ENCODE data around the gene SLC45A3. TPM values are rescaled to one million over a fixed set of nuclear protein-coding genes. Genes with fewer than 3 reads are reported as not detected.

SLC45A3 gene
- total RNA-seq, 4 donors from 2014 or later, result 12.2 to 29.1 (median 17.0) TPM

GRCh38 chr1:205714906-205715246 is 34.6 kb upstream of the SLC45A3 start:
- intact Hi-C loops (cut with DNase I; ENCODE audit: low total_unique reads), result no loop called here
- WGBS, 2 donors (ENCODE audit: low coverage in 1 of 2), result 70 to 78% methylated on average over 4 of the region's 4 CpGs

GRCh38 chr1:205714190-205714905 is 34.0 kb upstream of the SLC45A3 start:
- intact Hi-C loops (cut with DNase I; ENCODE audit: low total_unique reads), result no loop called here
- Histone ChIP-seq H3K27me3 (no peaks in the 10 kb centered on the region), H3K4me1 (peaks cover 0 to 43% (median 24%) of the 10 kb centered on the region in 4 donors), H3K36me3 (peaks cover 0 to 25% (median 9%) of the 10 kb centered on the region in 4 donors), H3K27ac (no peak overlapping the region), H3K4me3 (no peak overlapping the region), H3K9me3 (no peaks in the 10 kb centered on the region)
- in situ Hi-C loops (cut with MboI; ENCODE audit: low pct_ligation_motif_present in 1 of 4, low pct_unique_long_range_greater_than_20kb in 1 of 4, low sequenced_read_pairs in 3 of 4), result loop anchor here in 1 of 4 donors (10.0 kb wide), 1 partner anchor 60 kb away; no protein-coding TSS in a partner anchor
- TF ChIP-seq EP300 (IDR thresholded peaks at IDR 0.05; ENCODE audit: low read depth) (no peak), POLR2A (IDR thresholded peaks at IDR 0.05) (no peak), POLR2AphosphoS5 (IDR thresholded peaks at IDR 0.05) (no peak), CTCF (IDR thresholded peaks at IDR 0.05) (no peak)
- WGBS, 2 donors (ENCODE audit: low coverage in 1 of 2), result 72 to 73% methylated on average over 5 of the region's 5 CpGs
- DNase-seq, result no peak

More at GRCh38 chr1:205714906-205715246, 34.6 kb upstream of the SLC45A3 start:
- H3K4me1 ChIP-seq, result peaks cover 0 to 43% (median 24%) of the 10 kb centered on the region in 4 donors
- peaks cover 0 to 27% (median 11%) of the 10 kb centered on the region in 4 donors for H3K36me3 ChIP-seq
- TF ChIP-seq EP300 (IDR thresholded peaks at IDR 0.05; ENCODE audit: low read depth), result no peak
- no peak for TF ChIP-seq CTCF (IDR thresholded peaks at IDR 0.05)
- no peak for TF ChIP-seq POLR2A (IDR thresholded peaks at IDR 0.05)
- TF ChIP-seq POLR2AphosphoS5 (IDR thresholded peaks at IDR 0.05), result no peak
- H3K27ac ChIP-seq, result no peak overlapping the region
- H3K9me3 ChIP-seq, result no peaks in the 10 kb centered on the region
- H3K27me3 ChIP-seq, result no peaks in the 10 kb centered on the region
- no peak for DNase-seq
- in situ Hi-C loops (cut with MboI; ENCODE audit: low pct_ligation_motif_present in 1 of 4, low pct_unique_long_range_greater_than_20kb in 1 of 4, low sequenced_read_pairs in 3 of 4), result loop anchor here in 1 of 4 donors (10.0 kb wide), 1 partner anchor 60 kb away; no protein-coding TSS in a partner anchor
- no peak overlapping the region for H3K4me3 ChIP-seq

DNA sequence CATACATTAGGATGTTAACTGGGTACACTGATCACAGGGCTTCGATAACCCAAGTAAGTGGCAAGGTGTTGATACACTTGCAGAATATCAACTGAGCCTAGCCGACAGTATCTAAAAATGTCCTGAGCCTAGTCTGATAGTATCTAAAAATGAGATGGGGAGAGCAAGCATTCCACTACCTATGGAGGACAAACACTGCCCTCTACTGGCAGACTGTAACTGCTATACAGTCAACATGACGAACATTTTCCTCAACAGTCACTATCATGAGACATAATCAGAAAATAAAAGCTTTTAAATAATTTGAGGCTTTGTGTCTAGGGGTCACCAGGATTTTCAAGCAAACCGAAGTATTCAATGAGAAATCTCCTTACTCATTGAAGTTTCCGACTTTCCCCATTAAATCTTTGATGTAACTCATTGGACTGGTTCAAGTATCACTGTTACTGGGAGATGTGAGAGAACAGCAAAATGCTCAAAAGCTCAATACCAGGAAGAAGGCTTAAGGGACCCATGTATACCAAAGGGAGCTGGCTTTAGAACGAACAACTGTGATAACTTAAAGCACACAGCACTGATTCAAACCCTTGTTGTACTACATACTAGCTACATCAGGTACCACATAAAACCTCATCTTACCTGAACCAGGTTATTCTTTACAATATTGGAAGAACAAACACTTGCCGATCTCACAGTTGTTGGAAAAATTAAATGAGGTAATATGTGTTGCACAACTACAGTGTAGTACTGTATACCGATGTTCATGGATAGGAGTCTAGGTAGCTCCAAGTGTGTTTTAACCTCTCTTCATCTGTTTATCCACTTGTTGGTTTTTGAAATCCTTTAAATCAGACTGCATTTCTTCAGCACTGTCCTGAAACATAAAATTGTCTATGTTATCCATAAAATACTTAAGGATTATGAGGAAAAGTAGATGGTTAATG is 31.1 kb upstream of the SLC45A3 start:
- 40 to 48% methylated on average over 6 to 8 of the region's 8 CpGs for WGBS, 2 donors (ENCODE audit: low coverage in 1 of 2)
- TF ChIP-seq EP300 (IDR thresholded peaks at IDR 0.05; ENCODE audit: low read depth) (no peak), CTCF (IDR thresholded peaks at IDR 0.05) (peak; percentile 85 to 91 (median 89))
- Histone ChIP-seq H3K9me3 (no peaks in the 10 kb centered on the region), H3K27me3 (no peaks in the 10 kb centered on the region), H3K36me3 (no peaks in the 10 kb centered on the region), H3K4me1 (peaks cover 0 to 33% (median 18%) of the 10 kb centered on the region in 4 donors), H3K27ac (peak overlapping the region in 1 of 4 donors; percentile 16), H3K4me3 (no peak overlapping the region)
- peak; percentile 70 for DNase-seq
- in situ Hi-C loops (cut with MboI; ENCODE audit: low pct_ligation_motif_present in 1 of 4, low pct_unique_long_range_greater_than_20kb in 1 of 4, low sequenced_read_pairs in 3 of 4), result loop anchor here in 1 of 4 donors (10.0 kb wide), 1 partner anchor 57 kb away; no protein-coding TSS in a partner anchor
- intact Hi-C loops (cut with DNase I; ENCODE audit: low total_unique reads), result no loop called here

Measured in transverse colon (tissue), 4 donors.